ENCODE results near the gene FHIP1B.

Gene FHIP1B

DNA sequence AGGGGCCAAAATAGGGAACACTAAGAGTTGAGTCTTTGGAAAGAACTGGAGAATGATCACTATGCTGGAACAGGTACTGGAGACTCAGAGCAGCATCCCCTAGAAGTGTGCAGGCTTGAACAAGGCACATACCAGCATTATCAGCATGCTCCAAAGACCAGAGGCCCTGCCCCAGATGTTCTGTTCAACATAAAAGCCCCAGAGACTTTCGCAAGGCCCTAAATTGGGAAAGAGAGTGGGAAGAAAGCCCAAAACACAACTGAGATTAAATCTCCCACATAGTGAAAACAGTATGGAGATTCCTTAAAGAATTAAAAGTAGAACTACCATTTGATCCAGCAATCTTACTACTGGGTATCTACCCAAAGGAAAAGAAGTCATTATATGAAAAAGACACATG, 13.8 kb upstream of the FHIP1B start:
- no peaks in the 10 kb centered on the region for H3K9me3 ChIP-seq
- TF ChIP-seq, protein P1, sequence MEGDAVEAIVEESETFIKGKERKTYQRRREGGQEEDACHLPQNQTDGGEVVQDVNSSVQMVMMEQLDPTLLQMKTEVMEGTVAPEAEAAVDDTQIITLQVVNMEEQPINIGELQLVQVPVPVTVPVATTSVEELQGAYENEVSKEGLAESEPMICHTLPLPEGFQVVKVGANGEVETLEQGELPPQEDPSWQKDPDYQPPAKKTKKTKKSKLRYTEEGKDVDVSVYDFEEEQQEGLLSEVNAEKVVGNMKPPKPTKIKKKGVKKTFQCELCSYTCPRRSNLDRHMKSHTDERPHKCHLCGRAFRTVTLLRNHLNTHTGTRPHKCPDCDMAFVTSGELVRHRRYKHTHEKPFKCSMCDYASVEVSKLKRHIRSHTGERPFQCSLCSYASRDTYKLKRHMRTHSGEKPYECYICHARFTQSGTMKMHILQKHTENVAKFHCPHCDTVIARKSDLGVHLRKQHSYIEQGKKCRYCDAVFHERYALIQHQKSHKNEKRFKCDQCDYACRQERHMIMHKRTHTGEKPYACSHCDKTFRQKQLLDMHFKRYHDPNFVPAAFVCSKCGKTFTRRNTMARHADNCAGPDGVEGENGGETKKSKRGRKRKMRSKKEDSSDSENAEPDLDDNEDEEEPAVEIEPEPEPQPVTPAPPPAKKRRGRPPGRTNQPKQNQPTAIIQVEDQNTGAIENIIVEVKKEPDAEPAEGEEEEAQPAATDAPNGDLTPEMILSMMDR (IDR thresholded peaks at IDR 0.05), result no peak

DNA sequence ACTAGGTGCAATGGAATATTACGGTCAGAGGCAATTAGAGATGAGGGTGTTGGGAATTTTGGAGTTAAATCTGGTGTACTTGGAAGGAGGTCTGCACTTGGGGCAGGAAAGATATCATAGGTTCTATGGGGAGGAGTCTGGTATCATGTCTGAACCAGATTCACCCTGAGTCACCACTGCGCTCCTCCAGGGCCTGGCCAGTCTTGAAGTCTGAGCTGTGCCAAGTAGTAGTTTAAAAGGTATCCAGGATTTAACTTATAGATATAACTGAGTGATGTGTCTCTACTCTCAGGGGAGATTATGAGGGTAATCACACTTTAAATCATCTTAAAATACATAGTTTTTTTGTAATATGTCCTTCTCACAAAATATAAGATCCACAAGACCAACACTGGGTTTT, 11.1 kb upstream of the FHIP1B start:
- Histone ChIP-seq H3K9me3 (no peaks in the 10 kb centered on the region), H3K27me3 (no peaks in the 10 kb centered on the region), H3K4me1 (ENCODE audit: control insufficient read depth in 1 of 2, insufficient read depth in 1 of 2, low read depth in 1 of 2, low read length in 1 of 2) (peaks cover 13% of the 10 kb centered on the region in 2 experiments), H3K4me3 (ENCODE audit: low read depth in 1 of 2, low read length in 1 of 2) (no peak overlapping the region), H3K36me3 (no peaks in the 10 kb centered on the region), H3K27ac (no peak overlapping the region)
- TF ChIP-seq, protein P1 (IDR thresholded peaks at IDR 0.05), result no peak

More for the DNA sequence above, 13.8 kb upstream of the FHIP1B start:
- Histone ChIP-seq H3K27me3 (no peaks in the 10 kb centered on the region), H3K4me1 (ENCODE audit: control insufficient read depth in 1 of 2, insufficient read depth in 1 of 2, low read depth in 1 of 2, low read length in 1 of 2) (no peaks in the 10 kb centered on the region), H3K27ac (no peak overlapping the region), H3K36me3 (no peaks in the 10 kb centered on the region), H3K4me3 (ENCODE audit: low read depth in 1 of 2, low read length in 1 of 2) (no peak overlapping the region)

DNA sequence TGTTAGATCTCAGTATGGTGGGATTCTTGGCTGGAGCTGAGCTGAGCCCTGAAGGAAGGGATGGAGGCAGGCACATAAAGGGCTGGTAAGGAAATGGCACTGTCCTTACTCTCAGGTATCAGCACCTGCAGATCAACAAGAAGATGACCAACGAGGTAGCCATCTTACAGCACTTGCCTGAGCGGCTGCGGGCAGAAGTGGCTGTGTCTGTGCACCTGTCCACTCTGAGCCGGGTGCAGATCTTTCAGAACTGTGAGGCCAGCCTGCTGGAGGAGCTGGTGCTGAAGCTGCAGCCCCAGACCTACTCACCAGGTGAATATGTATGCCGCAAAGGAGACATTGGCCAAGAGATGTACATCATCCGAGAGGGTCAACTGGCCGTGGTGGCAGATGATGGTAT, 6.9 kb upstream of the FHIP1B start:
- Histone ChIP-seq H3K27ac (peak overlapping the region; percentile 79), H3K27me3 (no peaks in the 10 kb centered on the region), H3K9me3 (no peaks in the 10 kb centered on the region), H3K4me3 (ENCODE audit: low read depth in 1 of 2, low read length in 1 of 2) (peak overlapping the region in 1 of 2 experiments; percentile 47), H3K4me1 (ENCODE audit: control insufficient read depth in 1 of 2, insufficient read depth in 1 of 2, low read depth in 1 of 2, low read length in 1 of 2) (peaks cover 32% of the 10 kb centered on the region in 2 experiments), H3K36me3 (no peaks in the 10 kb centered on the region)
- TF ChIP-seq, protein P1 (IDR thresholded peaks at IDR 0.05), result no peak

DNA sequence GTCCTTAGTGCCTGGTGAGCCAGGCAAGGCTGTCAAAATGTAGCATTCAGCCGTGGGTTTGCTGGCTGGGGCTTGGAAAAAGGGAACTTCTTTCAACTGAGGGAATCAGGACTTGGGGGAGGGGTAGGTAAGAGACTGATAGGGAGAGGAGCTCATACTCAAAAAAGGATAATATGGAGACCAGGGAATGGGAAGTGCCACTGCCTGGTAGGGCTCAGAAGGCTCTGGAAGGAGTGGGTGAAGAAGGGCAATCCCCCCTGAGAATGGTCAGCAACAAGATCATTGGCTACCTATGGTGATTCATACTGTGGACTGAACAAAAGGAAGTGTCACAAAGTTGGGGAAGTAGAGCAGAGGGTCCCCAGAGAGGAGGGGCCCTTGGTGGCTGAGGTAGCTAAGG, 6.3 kb upstream of the FHIP1B start:
- TF ChIP-seq, protein P1 (IDR thresholded peaks at IDR 0.05), result no peak

DNA sequence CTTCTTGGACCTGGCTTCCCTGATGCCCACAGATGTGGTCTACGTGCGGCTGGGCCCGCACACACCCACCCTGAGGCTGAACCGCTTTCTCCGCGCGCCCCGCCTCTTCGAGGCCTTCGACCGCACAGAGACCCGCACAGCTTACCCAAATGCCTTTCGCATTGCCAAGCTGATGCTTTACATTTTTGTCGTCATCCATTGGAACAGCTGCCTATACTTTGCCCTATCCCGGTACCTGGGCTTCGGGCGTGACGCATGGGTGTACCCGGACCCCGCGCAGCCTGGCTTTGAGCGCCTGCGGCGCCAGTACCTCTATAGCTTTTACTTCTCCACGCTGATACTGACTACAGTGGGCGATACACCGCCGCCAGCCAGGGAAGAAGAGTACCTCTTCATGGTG, 5.7 kb upstream of the FHIP1B start:
- Histone ChIP-seq H3K4me1 (ENCODE audit: control insufficient read depth in 1 of 2, insufficient read depth in 1 of 2, low read depth in 1 of 2, low read length in 1 of 2) (peaks cover 39 to 40% of the 10 kb centered on the region in 2 experiments), H3K36me3 (no peaks in the 10 kb centered on the region), H3K27me3 (no peaks in the 10 kb centered on the region), H3K27ac (peak overlapping the region; percentile 79), H3K9me3 (no peaks in the 10 kb centered on the region), H3K4me3 (ENCODE audit: low read depth in 1 of 2, low read length in 1 of 2) (peak overlapping the region in 1 of 2 experiments; percentile 47)
- TF ChIP-seq, protein P1 (IDR thresholded peaks at IDR 0.05), result no peak

More for the DNA sequence above, 6.3 kb upstream of the FHIP1B start:
- no peaks in the 10 kb centered on the region for H3K27me3 ChIP-seq
- H3K27ac ChIP-seq, result peak overlapping the region; percentile 79
- H3K4me1 ChIP-seq (ENCODE audit: control insufficient read depth in 1 of 2, insufficient read depth in 1 of 2, low read depth in 1 of 2, low read length in 1 of 2), result peaks cover 33% of the 10 kb centered on the region in 2 experiments
- H3K4me3 ChIP-seq (ENCODE audit: low read depth in 1 of 2, low read length in 1 of 2), result peak overlapping the region in 1 of 2 experiments; percentile 47
- no peaks in the 10 kb centered on the region for H3K9me3 ChIP-seq
- no peaks in the 10 kb centered on the region for H3K36me3 ChIP-seq

DNA sequence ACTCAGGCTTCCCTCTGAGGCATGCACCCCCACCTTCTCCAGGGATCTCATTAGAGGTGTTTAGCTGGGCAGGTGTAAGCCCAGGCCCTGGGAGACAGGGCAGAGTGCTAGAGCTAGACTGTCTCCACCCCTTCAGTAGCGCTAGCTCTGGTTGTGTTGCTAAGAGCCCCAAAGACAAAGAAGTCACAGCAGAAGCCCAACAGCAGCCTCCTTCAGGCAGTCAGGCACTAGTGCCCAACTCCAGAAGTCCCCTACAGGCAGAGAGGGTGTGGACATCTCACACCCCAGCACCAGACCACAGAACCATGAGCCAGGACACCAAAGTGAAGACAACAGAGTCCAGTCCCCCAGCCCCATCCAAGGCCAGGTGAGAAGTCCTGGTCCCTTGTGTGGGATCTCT, 4.5 kb upstream of the FHIP1B start, which contains the start of gene CNGA4:
Gene CNGA4 (plus strand): TSS at position 188 of the 400 bp plus-strand sequence. CDS start 118 bp downstream, at position 306.
- H3K4me1 ChIP-seq (ENCODE audit: control insufficient read depth in 1 of 2, insufficient read depth in 1 of 2, low read depth in 1 of 2, low read length in 1 of 2), result peaks cover 43 to 45% of the 10 kb centered on the region in 2 experiments
- TF ChIP-seq, protein P1 (IDR thresholded peaks at IDR 0.05), result no peak
- H3K4me3 ChIP-seq (ENCODE audit: low read depth in 1 of 2, low read length in 1 of 2), result no peak within 1 kb of the TSS
- H3K36me3 ChIP-seq, result no peaks in the 10 kb centered on the region
- H3K27ac ChIP-seq, result peak within 1 kb of the TSS; percentile 29
- no peaks in the 10 kb centered on the region for H3K27me3 ChIP-seq
- no peaks in the 10 kb centered on the region for H3K9me3 ChIP-seq
